ENCODE data around the gene LRRC61.

Gene LRRC61

DNA sequence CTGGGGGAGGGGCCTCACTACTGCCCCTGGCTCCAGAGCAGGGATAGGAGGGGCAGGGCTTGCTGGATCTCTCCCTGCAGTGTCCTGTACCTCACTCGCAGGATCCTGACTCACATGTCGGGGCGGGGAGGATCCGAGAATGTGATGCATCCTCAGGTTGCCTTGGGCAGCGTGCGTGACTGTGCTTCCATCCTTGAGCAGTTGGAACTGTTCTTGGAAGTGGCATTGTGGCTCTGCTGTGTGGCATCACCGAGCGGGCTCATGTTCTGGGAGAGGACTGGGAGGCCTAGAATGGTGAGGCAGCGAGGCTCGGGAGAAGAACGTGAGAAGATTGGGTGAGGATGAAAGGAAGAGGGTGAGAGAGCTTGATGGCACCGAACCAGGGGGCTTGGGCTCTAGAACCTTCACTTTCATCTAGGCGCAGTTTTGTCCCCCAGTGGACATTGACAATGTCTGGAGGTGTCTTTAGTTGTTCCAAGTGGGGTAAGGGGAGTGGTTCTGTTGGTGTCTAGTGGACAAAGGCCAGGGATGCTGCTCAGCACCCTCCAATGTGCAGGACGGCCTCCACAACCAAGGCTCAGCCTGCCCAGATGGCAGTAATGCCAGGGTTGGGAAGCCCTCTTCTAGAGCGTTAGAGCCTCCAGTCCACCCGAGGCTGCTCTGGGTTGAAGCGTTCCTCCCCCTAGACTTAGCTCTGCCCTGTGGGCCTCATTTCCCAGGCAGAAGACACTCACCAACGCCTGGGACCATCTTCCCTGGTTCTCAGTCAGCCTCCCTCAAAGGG lies 9.9 kb downstream of the LRRC61 start:
- DNase-seq = no peak

DNA sequence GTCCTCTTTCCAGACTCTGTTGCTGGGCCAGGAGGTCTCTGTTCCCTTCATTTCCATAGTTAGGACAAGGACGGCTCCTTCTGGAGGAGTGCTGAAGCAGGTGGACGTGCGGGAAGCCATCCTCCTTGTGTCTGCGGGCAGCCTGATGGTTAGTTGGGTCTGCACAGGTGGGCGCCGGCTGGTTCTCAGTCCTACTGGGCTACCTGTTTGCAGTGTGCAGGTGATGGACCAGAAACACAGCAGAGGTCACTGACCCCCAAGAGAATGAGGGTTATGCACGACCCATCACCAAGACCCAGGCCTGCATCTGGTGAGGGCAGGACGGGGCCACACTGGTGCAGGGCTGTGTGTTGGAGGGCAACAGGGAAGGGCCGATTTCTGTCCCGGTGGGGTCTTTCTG lies 10.5 kb downstream of the LRRC61 start:
- no peak for DNase-seq

DNA sequence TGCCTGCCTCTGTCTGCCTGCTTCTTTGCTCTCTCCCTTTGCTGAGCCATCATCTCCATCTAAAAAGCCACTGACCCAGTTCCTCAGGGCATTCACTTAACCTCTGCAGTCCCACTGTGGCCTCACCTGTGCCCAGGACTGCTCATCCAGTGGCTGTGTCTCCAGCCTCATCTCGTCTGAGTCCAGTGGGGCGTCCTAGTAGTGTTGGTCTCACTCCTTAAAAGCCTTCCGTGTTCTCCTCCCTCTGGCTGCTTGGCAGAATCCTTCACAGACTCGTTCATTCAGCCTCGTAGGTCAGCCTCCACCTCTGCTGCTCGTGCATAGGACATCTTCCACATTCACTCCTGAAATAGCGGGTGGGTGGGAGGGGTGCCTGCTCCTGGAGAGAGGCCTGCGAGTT lies 11.0 kb downstream of the LRRC61 start:
- no peak for DNase-seq

DNA sequence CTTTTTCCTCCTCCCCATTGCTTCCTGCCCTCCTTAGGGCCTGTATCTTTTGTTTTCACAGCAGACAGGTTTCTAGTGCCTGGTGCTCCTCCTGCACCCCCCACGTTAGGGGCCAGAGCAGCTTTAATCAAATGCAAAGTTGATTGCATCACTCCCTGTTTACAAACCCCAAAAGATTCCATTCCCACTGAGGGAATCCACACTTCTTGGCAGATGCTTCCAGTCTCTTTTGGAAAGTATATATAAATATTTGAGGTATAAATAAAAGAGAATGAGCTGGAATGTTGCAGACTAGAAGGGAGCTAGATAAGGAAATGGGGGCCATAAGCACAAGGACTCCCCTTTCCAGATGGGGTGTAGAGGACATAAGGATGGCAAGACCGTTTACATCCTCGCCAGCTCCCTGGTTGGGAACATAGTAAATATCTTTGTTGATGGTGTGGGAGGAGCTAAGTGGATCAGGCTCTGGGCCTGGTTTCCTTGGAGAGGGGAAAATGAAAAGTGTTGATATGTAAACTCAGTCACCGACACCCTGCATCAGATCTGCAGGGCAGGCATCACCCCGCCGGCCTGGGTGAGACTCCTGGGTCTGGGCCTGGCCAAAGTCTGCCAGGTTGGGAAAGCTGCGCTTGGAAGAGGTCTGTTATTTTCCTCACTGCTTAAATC lies 12.1 kb downstream of the LRRC61 start:
- no peak for DNase-seq

DNA sequence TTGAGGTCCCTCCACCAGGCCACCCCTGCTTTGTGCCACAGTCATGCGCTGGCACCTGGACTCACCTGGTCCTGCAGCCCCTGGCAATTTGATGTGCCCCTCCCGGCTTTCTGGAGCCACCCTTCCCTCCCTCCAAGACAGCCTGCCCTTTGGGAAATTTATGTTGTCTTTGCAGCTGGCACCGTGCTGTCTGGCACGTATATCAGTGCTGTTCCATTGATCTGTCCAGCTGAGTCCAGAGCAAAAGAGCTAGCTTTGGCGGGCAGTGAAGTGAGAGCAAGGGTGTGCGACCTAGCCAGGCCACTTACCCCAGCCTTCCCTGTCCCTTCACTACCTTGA lies 12.6 kb downstream of the LRRC61 start:
- DNase-seq = no peak

DNA sequence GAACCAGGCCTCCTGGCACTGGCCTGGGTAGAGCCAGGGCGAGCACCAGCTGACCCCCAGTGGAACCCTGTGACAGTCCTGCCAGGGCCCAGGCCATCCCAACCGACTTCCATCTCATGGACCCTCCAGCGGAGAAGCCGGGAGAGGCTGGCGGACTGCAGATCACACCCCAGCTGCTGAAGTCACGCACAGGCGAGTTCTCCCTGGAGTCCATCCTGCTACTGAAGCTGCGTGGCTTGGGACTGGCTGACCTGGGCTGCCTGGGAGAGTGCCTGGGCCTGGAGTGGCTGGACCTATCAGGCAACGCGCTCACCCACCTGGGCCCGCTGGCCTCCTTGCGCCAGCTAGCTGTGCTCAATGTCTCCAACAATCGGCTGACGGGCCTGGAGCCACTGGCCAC lies 13.6 kb downstream of the LRRC61 start:
- no peak for DNase-seq

DNA sequence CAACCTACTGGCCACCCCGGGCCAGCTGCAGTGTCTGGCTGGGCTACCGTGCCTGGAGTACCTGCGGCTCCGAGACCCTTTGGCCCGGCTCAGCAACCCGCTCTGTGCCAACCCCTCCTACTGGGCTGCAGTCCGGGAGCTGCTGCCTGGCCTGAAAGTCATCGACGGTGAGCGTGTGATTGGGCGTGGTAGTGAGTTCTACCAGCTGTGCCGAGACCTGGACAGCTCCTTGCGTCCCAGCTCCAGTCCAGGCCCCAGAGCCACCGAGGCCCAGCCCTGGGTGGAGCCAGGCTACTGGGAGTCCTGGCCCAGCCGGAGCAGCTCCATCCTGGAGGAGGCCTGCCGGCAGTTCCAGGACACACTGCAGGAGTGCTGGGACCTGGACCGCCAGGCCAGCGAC lies 14.0 kb downstream of the LRRC61 start:
- no peak for DNase-seq

DNA sequence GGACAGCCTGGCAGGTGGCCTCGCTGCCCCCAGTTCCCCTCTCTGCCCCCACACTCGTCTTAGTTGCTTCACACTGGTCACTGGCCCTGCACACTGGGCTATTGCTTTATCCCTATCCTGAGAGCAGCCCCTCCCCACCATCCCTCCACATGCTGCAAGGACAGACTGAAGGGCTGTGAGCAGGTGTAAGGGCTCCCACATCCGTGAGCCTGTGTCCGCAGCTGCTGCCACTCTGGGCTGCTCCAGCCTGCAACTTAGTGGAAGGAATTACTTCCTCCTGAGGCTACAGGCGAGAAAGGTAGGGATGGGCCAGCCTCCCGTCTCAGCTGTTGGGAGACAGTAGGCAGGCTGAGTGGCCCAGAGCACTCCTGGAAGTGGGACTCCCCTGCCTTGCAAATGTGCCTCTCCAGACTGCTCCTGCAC lies 14.5 kb downstream of the LRRC61 start:
- no peak for DNase-seq

DNA sequence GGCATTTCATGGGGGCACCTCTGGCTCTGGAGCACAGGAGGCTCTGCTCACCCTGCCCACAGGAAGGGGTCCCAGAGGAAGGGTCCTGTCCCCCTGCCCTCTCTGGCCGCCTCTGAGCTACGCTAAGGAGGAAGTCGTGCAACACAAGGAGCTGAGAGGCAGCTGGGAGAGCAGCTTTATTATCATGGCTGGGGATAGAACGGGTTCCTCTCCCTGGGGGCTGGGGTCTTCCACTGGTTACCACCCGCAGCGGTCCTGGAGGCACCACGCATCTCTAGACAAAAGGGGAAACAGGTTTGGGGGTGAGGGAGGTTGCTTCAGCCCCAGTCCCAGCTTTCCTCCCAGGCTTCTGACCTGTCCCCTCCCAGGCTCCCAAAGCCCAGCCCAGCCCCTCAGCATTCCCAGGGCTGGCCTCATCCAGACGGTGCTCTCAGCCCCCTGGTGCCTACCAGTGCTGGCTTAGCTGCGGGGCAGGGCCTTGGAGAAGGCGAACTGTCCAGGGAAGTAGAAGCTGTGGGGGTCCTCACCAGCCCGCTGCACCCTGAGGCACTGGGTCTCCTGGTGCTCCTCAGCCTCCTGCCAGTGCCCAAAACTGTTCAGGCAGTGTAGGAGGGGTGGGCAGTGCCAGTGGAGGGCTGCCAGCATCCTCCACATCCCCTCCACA lies 15.1 kb downstream of the LRRC61 start:
- no peak for DNase-seq

DNA sequence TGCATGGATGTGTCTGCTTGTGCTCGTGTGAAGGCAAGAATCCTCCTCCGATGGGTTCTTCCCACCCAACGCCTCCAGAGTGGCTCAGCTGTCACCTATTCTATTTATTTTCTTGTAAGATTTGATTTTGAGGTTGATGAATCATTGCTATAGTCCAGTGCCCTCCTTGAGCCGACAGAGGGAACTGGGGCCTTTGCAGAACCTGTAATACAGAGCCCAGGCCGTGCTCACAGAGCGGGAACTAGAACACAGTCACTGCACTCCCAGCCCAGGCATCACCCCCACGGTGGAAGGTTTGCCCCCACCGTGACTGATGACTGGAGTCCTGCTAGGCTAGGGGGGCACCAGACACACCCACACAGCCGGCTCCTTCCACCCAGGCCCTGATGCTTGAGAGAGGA lies 16.3 kb downstream of the LRRC61 start:
- DNase-seq = no peak

DNA sequence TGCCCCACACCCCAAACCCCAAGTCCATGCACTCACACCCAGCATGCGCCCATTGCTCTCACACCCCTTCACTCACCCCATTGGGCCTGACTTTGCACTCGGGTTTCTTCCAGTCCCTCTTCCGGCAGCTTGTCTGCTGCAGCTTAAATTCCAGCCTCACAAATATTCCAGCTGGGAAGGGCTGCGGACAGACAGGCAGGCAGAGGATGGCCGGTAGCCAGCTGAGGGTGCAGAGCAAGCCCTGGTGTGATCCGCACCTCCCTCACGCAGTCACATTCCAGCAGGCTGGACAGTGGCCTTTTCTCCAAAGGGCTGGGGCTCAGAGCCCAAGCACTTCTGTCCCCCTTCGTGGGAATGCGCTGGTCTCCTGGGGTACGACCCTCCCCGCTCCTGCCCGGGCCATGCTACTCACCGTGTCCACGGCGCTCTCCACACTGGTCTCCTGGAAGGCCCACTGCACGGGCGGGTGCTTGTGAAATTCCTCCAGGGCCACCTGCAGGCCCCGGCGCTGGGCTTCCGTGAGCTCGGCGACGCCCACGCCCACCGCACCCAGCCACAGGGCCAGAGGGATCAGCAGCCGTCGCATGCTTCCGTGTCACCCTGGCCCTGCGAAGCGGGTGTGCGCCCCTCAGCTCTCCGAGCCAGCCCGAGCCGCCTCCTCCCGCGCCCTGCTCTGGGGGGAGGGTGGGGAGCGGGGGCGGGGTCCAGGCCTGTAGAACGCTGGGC lies 17.0 kb downstream of the LRRC61 start:
- no peak for DNase-seq

DNA sequence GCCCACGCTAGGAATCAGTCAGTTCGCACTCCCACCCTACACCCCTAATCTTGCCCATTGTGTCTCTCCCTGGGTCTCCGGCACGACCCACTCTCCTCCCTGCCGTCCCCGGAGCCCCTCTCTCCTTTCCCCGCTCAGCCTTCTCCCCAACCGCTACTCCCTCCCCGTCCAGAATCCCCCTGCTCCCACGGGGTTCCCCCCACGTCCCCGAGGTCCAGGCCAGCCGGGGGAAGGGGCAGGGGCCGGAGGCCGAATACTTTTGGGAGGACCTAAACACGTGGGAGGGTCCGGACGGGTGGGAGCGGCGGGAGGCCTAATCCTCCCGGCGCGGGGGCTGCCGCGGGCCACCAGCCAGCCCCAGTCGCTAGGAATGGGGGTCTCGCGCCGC lies 17.7 kb downstream of the LRRC61 start:
- no peak for DNase-seq

DNA sequence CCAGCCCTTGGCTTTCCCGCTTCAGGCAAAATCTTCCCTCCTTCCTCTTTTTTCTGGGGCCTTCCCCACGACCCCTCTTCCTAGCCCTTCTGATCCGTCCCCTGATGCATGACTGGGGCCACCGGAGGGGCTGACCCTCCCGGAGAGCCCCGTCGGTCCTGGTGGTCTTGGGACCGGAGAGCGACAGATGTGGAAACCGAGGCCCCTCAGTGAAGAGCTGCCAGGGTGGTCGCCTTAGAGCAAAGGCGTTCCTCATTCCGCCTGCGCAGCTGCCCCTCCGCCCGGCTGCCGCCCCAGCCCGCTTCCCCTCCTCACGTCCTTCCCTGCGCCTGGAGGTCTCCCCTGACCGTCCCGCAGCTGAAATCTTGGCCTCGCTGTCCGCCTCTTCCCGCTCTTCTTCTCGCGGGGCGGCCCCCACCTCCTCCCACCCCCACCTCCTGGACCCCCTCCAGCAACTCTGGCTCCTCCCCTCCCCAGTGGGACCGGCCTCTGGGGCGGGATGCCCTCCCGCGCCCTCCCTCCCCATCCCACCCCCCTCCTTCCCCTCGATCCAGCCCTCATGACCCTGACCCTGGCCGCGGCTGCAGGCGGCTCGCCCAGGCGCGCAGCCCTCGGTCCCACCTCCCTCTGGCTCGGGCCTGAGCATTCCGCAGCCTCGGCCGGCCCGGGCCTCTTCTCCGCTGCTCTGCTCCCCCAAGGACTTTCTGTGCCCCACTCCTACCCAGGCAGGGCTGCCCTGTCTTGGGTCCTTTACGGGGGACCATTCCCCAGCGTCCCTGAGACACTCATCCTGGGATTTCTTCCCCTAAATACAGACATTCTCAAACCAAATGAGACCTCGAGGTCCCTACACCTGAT lies 18.3 kb downstream of the LRRC61 start, which contains the start of gene RARRES2:
TSS of gene RARRES2 (minus strand) at position 367 of the 858 bp plus-strand sequence. CDS start 1,020 bp downstream, outside the sequence.
- no peak for DNase-seq

DNA sequence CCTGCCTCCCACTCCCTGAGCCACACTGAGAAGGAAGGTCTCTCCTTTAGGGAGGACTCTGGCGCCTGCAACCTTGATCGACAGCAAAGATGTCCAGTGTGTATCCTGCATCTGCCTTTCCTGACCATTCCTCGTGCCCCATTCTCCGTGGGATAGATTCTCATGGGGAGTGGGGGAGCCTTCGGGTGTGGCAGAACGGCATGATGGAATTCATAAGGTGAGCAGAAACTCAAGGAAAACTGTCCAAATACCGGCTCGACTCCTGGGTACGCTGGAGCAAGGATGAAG lies 18.9 kb downstream of the LRRC61 start:
- no peak for DNase-seq

DNA sequence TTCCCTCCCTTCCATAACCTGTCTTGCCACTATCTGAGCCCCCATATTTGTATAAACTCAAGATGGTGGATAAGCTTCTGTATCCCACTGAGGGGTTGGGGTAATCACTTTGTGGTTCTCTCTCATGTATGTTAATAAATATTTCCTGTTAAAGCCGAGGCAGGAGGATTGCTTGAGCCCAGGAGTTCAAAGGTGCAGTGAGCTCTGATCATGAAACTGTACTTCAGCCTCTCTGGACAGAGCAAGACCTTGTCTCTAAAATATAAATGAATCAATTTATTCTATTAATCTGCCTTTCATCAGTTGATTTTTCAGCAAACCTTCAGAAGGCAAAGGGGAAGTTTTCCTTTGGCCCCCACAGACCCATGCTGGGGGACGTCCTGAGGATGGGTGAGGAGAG lies 20.1 kb downstream of the LRRC61 start:
- DNase-seq = no peak

DNA sequence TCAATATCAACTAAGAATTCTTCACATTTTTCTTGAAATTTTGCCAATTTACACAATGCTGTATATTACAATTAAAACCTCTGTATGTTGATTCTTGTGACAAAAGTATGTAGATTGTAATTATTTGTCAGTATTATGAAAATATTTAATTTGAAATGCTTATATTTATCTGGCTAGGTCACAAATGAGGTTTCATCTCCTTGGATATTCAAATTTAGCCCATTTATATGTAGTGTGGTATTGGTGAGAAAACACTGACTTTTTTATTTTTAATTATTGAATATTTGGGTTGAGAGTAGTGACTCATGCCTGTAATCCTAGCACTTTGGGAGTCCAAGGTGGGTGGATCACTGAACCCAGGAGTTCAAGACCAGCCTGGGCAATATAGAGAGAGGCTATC lies 21.1 kb downstream of the LRRC61 start:
- DNase-seq = no peak

DNA sequence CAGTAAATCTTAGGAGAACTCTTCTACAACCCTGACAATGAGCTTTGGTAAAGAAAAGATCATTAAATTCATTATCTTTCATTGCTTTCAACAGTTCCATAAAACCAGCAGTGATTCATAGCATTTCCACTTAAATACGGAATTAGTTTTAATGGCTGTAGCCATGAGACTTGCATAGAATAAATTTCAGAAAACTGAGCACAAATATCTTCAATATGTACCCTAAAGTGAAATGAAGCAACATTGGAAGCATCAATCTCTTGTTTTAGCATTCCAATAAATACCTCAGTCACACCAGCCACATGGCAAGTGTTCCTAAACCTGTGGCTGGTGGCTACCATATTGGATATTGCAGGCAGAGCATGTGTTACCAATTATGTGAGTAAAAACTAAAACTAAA lies 21.9 kb downstream of the LRRC61 start:
- no peak for DNase-seq

DNA sequence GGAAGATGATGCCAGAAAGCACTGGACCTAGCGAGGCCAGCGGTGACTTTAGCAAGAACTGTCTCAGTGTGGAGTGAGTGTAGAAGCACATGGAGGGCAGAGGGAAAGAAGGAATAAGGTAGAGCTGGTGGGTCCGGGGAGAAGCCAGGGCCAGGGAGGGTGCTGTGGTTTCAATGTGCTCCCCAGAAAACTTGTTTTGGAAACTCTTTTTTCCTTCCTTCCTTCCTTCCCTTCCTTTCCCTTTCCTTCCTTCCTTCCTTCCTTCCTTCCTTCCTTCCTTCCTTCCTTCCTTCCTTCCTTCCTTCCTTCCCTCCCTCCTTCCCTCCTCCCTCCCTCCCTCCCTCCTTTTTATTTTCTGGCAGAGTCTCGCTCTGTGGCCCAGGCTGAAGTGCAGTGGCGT lies 23.8 kb downstream of the LRRC61 start:
- DNase-seq = no peak

DNA sequence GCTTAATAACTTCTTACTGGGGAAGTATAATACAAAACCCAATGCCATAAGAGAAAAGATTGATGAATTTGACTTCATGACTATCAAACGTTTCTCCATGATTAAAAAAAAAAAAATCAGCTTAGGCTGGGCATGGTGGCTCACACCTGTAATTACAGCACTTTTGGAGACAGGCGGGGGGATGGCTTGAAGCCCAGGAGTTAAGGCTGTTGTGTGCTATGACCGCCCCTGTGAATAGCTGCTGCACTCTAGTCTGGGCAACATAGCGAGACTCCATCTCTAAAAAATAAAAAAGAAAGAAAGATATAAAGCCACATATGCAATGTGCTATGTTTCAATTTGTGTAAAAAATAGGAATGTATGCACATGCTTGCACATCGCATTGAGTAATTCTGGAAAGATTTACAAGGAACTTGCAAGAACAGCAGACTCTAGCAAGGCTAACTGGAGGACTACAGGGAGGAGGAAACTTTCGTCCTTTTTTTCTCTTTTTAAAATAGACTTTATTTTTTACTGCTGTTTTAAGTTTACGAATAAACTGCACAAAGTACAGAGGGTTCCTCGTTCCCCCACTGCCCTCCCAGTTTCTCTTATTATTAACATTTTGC lies 28.5 kb downstream of the LRRC61 start:
- no peak for DNase-seq

DNA sequence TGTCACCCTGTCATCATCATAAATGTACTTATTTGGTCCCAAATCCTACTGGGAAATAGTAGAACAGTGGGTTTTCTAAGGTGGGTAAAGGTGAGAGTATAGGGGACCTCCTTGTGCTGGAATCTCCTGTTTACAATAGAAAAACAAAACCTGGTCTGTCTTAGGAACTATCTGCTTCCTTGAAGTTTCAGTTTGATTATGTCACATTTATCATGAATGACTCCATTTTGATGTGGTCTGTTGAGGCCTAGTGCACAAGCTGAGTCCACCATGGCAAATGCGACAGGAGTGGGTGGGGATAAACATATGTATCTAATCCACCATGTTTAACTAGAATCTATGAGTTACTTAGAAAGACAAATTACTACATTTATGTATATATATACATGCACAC lies 32.5 kb downstream of the LRRC61 start:
- no peak for DNase-seq

DNA sequence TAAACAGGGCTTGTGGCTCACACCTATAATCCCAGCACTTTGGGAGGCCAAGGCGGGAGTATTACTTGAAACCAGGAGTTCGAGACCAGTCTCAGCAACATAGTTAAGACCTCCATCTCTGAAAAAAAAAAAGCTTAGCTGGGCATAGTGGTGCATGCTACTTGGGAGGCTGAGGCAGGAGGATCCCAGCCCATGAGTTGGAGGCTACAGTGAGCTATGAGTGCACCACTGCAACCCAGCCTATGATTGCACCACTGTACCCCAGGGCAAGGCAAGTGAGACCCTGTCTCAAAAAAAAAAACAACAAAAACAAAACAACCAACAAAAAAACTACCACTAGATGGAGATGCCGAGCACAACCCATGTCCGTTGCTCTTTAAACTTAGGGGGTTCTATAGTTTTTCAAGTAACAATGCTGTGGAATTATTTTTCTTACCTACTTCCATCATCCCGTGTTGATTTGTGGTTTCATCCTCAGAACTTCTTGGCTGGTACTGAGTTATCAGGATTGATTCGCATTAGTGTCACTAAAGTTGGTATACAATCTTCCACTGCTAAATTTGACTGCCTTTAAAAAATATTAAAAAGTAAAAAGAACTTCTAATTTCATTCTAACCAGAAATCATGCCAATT lies 33.2 kb downstream of the LRRC61 start:
- DNase-seq = no peak

DNA sequence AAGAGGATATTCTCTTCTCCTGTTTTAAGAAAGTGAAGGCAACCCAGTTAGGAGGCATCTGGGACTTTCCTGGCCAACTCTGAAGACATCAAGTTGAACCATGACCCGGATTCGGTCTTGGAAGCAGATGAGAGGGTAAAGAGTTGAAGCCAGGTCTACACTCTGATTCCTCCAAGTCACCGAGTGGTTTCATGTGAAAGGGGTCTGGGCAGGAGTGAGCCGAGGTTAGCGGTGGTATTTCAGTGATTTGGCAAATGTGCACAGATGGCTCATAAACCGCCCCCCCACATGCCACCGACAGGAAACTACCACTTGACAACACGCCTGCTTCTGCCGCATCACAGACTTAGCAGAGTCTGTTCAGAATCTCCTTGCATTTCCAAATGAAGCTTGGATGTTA lies 34.1 kb downstream of the LRRC61 start:
- peak in 2 of 4 experiments; percentile 51 to 56 for DNase-seq

Data from activated CD4-positive, CD25-positive, alpha-beta regulatory T cell (primary cell).